ENCODE results near the gene BCL3. TPM values are rescaled to one million over a fixed set of nuclear protein-coding genes. Genes with fewer than 3 reads are reported as not detected.

Gene BCL3
- total RNA-seq, 5 donors from 2014 or later (not counting 1 experiment from before 2014, with no cell fraction given): 18.7 to 103 (median 19.4) TPM

GRCh38 chr19:44759083-44759804 is 10.7 kb downstream of the BCL3 start:
- Histone ChIP-seq H3K27me3 (replicated peaks in 1 of 2; ENCODE audit: control insufficient read depth in 2 of 2, extremely low read depth in 1 of 2, insufficient read depth in 2 of 2, low read length in 1 of 2) (no peaks in the 10 kb centered on the region), H3K27ac (ENCODE audit: low read length) (no peak overlapping the region), H3K4me1 (ENCODE audit: control insufficient read depth in 1 of 2, extremely low read depth in 1 of 2, insufficient read depth in 2 of 2, low read length in 2 of 2) (peaks cover 13 to 57% of the 10 kb centered on the region in 2 experiments), H3K9me3 (no peaks in the 10 kb centered on the region), H3K4me3 (ENCODE audit: control insufficient read depth in 1 of 2, extremely low read depth in 1 of 2, low read length in 1 of 2) (no peak overlapping the region), H3K36me3 (ENCODE audit: control insufficient read depth in 2 of 2, extremely low read depth in 1 of 2, insufficient read depth in 1 of 2, low read length in 1 of 2) (peaks cover 9 to 31% of the 10 kb centered on the region in 2 donors)
- DNase-seq: no peak
- ChIA-PET CTCF (no interaction called here), POLR2A (no interaction called here)
- Mint-ChIP-seq H3K27ac (peak overlapping the region; percentile 52 to 76), H3K27me3 (no peaks in the 10 kb centered on the region), H3K4me3 (no peak overlapping the region), H3K9me3 (no peaks in the 10 kb centered on the region), H3K36me3 (peaks cover 22% of the 10 kb centered on the region), H3K4me1 (peaks cover 39 to 62% (median 58%) of the 10 kb centered on the region in 3 donors)
- no peak for ATAC-seq (replicated peaks in 1 of 4)
- 91% methylated on average over 3 of the region's 10 CpGs for WGBS (ENCODE audit: insufficient coverage)

GRCh38 chr19:44762038-44762437 is 13.5 kb downstream of the BCL3 start:
- WGBS (ENCODE audit: insufficient coverage): no CpG with 5 or more reads among the region's 8 CpGs
- Mint-ChIP-seq H3K36me3 (peaks cover 20% of the 10 kb centered on the region), H3K27ac (peak overlapping the region; percentile 70 to 80), H3K4me1 (peaks cover 20 to 47% (median 42%) of the 10 kb centered on the region in 3 donors), H3K9me3 (no peaks in the 10 kb centered on the region), H3K4me3 (no peak overlapping the region), H3K27me3 (no peaks in the 10 kb centered on the region)
- CTCF ChIA-PET: interaction anchor here in 1 of 2 donors (0.6 to 1.0 kb wide), 2 partner anchors 9 to 38 kb away, joined by 3 to 5 read pairs; no protein-coding TSS in a partner anchor
- Histone ChIP-seq H3K36me3 (ENCODE audit: control insufficient read depth in 2 of 2, extremely low read depth in 1 of 2, insufficient read depth in 1 of 2, low read length in 1 of 2) (peaks cover 9 to 21% of the 10 kb centered on the region in 2 donors), H3K27ac (ENCODE audit: low read length) (no peak overlapping the region), H3K9me3 (no peaks in the 10 kb centered on the region), H3K27me3 (replicated peaks in 1 of 2; ENCODE audit: control insufficient read depth in 2 of 2, extremely low read depth in 1 of 2, insufficient read depth in 2 of 2, low read length in 1 of 2) (no peaks in the 10 kb centered on the region), H3K4me1 (ENCODE audit: control insufficient read depth in 1 of 2, extremely low read depth in 1 of 2, insufficient read depth in 2 of 2, low read length in 2 of 2) (peaks cover 0 to 29% of the 10 kb centered on the region in 2 experiments), H3K4me3 (ENCODE audit: control insufficient read depth in 1 of 2, extremely low read depth in 1 of 2, low read length in 1 of 2) (no peak overlapping the region)
- ATAC-seq (replicated peaks in 1 of 4) (peak in 1 of 4 experiments; percentile 3), DNase-seq (no peak)
- POLR2A ChIA-PET: no interaction called here

GRCh38 chr19:44765033-44765948 is 16.8 kb downstream of the BCL3 start:
- peaks cover 0 to 28% of the 10 kb centered on the region in 2 experiments for H3K4me1 ChIP-seq (ENCODE audit: control insufficient read depth in 1 of 2, extremely low read depth in 1 of 2, insufficient read depth in 2 of 2, low read length in 2 of 2)
- Mint-ChIP-seq H3K27me3 (no peaks in the 10 kb centered on the region), H3K27ac (peak overlapping the region; percentile 39 to 44), H3K4me3 (no peak overlapping the region), H3K4me1 (peaks cover 23 to 58% (median 56%) of the 10 kb centered on the region in 3 donors), H3K36me3 (peaks cover 4% of the 10 kb centered on the region), H3K9me3 (peaks cover 0 to 4% (median 0%) of the 10 kb centered on the region in 3 donors)
- POLR2A ChIA-PET: no interaction called here
- no peaks in the 10 kb centered on the region for H3K36me3 ChIP-seq (ENCODE audit: control insufficient read depth in 2 of 2, extremely low read depth in 1 of 2, insufficient read depth in 1 of 2, low read length in 1 of 2)
- H3K27me3 ChIP-seq (replicated peaks in 1 of 2; ENCODE audit: control insufficient read depth in 2 of 2, extremely low read depth in 1 of 2, insufficient read depth in 2 of 2, low read length in 1 of 2): no peaks in the 10 kb centered on the region
- no peak overlapping the region for H3K4me3 ChIP-seq (ENCODE audit: control insufficient read depth in 1 of 2, extremely low read depth in 1 of 2, low read length in 1 of 2)
- H3K9me3 ChIP-seq: no peaks in the 10 kb centered on the region
- no peak for DNase-seq
- CTCF ChIA-PET: interaction anchor here (0.6 to 1.3 kb wide), 5 partner anchors 22 to 82 kb away, joined by 3 to 5 read pairs (median 3); no protein-coding TSS in a partner anchor
- 90% methylated on average over 17 of the region's 22 CpGs for WGBS (ENCODE audit: insufficient coverage)
- ATAC-seq (replicated peaks in 1 of 4): no peak
- H3K27ac ChIP-seq (ENCODE audit: low read length): no peak overlapping the region

GRCh38 chr19:44765949-44766335 is 17.4 kb downstream of the BCL3 start:
- Mint-ChIP-seq H3K9me3 (peaks cover 0 to 4% (median 0%) of the 10 kb centered on the region in 3 donors), H3K27ac (no peak overlapping the region), H3K27me3 (no peaks in the 10 kb centered on the region), H3K4me3 (no peak overlapping the region), H3K36me3 (no peaks in the 10 kb centered on the region), H3K4me1 (peaks cover 29 to 58% (median 56%) of the 10 kb centered on the region in 3 donors)
- H3K36me3 ChIP-seq (ENCODE audit: control insufficient read depth in 2 of 2, extremely low read depth in 1 of 2, insufficient read depth in 1 of 2, low read length in 1 of 2): no peaks in the 10 kb centered on the region
- no peak for DNase-seq
- CTCF ChIA-PET: interaction anchor here (0.6 to 1.3 kb wide), 5 partner anchors 23 to 82 kb away, joined by 3 to 5 read pairs (median 3); no protein-coding TSS in a partner anchor
- H3K9me3 ChIP-seq: no peaks in the 10 kb centered on the region
- no peak for ATAC-seq (replicated peaks in 1 of 4)
- H3K27ac ChIP-seq (ENCODE audit: low read length): no peak overlapping the region
- POLR2A ChIA-PET: no interaction called here
- 100% methylated on average over 2 of the region's 3 CpGs for WGBS (ENCODE audit: insufficient coverage)
- peaks cover 0 to 24% of the 10 kb centered on the region in 2 experiments for H3K4me1 ChIP-seq (ENCODE audit: control insufficient read depth in 1 of 2, extremely low read depth in 1 of 2, insufficient read depth in 2 of 2, low read length in 2 of 2)
- no peaks in the 10 kb centered on the region for H3K27me3 ChIP-seq (replicated peaks in 1 of 2; ENCODE audit: control insufficient read depth in 2 of 2, extremely low read depth in 1 of 2, insufficient read depth in 2 of 2, low read length in 1 of 2)
- no peak overlapping the region for H3K4me3 ChIP-seq (ENCODE audit: control insufficient read depth in 1 of 2, extremely low read depth in 1 of 2, low read length in 1 of 2)

- H3K4me3 Mint-ChIP-seq: no peak overlapping the region
- peak overlapping the region in 1 of 2 donors; percentile 44 for H3K27ac Mint-ChIP-seq
- H3K27ac ChIP-seq (ENCODE audit: low read length): no peak overlapping the region
- ATAC-seq (replicated peaks in 1 of 4) (no peak), DNase-seq (no peak)
- no peaks in the 10 kb centered on the region for H3K36me3 ChIP-seq (ENCODE audit: control insufficient read depth in 2 of 2, extremely low read depth in 1 of 2, insufficient read depth in 1 of 2, low read length in 1 of 2)
- no peaks in the 10 kb centered on the region for H3K27me3 Mint-ChIP-seq
- H3K27me3 ChIP-seq (replicated peaks in 1 of 2; ENCODE audit: control insufficient read depth in 2 of 2, extremely low read depth in 1 of 2, insufficient read depth in 2 of 2, low read length in 1 of 2): no peaks in the 10 kb centered on the region
- no peaks in the 10 kb centered on the region for H3K36me3 Mint-ChIP-seq
- no peak overlapping the region for H3K4me3 ChIP-seq (ENCODE audit: control insufficient read depth in 1 of 2, extremely low read depth in 1 of 2, low read length in 1 of 2)
- no peaks in the 10 kb centered on the region for H3K9me3 ChIP-seq
- H3K4me1 Mint-ChIP-seq: peaks cover 25 to 52% (median 48%) of the 10 kb centered on the region in 3 donors
- WGBS (ENCODE audit: insufficient coverage): 92% methylated on average over 4 of the region's 11 CpGs
- H3K4me1 ChIP-seq (ENCODE audit: control insufficient read depth in 1 of 2, extremely low read depth in 1 of 2, insufficient read depth in 2 of 2, low read length in 2 of 2): peaks cover 0 to 20% of the 10 kb centered on the region in 2 experiments
- ChIA-PET CTCF (interaction anchor here in 1 of 2 donors (0.5 to 1.1 kb wide), 2 partner anchors 44 to 416 kb away, joined by 3 to 4 read pairs; no protein-coding TSS in a partner anchor), POLR2A (interaction anchor here in 1 of 2 donors (1.0 kb wide), 1 partner anchor 44 kb away, joined by 3 read pairs; no protein-coding TSS in a partner anchor)
- H3K9me3 Mint-ChIP-seq: peaks cover 0 to 4% (median 0%) of the 10 kb centered on the region in 3 donors
These were observed 19.0 kb downstream of the BCL3 start for GRCh38 chr19:44767295-44768180.

All from T-cell (primary cell).